ENCODE measurements around the gene ATP6V1F. TPM values are rescaled to one million over a fixed set of nuclear protein-coding genes. Genes with fewer than 3 reads are reported as not detected.

The ATP6V1F gene
- total RNA-seq, 2 donors from 2014 or later = 115 to 145 TPM

GRCh38 chr7:128874140-128875031 is 11.7 kb downstream of the ATP6V1F start:
- H3K36me3 Mint-ChIP-seq = no peaks in the 10 kb centered on the region
- no peaks in the 10 kb centered on the region for H3K9me3 Mint-ChIP-seq
- peaks cover 0 to 6% of the 10 kb centered on the region in 2 donors for H3K4me1 Mint-ChIP-seq (ENCODE audit: low read depth in 2 of 2)
- H3K4me3 Mint-ChIP-seq = no peak overlapping the region
- DNase-seq (ENCODE audit: low spot score) = no peak
- ATAC-seq = no peak
- H3K27ac Mint-ChIP-seq = no peak overlapping the region
- H3K27me3 Mint-ChIP-seq = no peaks in the 10 kb centered on the region

- no peak for DNase-seq (ENCODE audit: low spot score)
- Mint-ChIP-seq H3K4me1 (ENCODE audit: low read depth in 2 of 2) (peaks cover 0 to under 1% of the 10 kb centered on the region in 2 donors), H3K27me3 (no peaks in the 10 kb centered on the region), H3K36me3 (no peaks in the 10 kb centered on the region), H3K4me3 (no peak overlapping the region), H3K9me3 (no peaks in the 10 kb centered on the region), H3K27ac (no peak overlapping the region)
- no peak for ATAC-seq
These were observed 12.9 kb downstream of the ATP6V1F start for GRCh38 chr7:128875523-128875948.

GRCh38 chr7:128876127-128876526 is 13.5 kb downstream of the ATP6V1F start:
- Mint-ChIP-seq H3K27me3 (no peaks in the 10 kb centered on the region), H3K9me3 (no peaks in the 10 kb centered on the region), H3K4me1 (ENCODE audit: low read depth in 2 of 2) (no peaks in the 10 kb centered on the region), H3K36me3 (no peaks in the 10 kb centered on the region), H3K27ac (no peak overlapping the region), H3K4me3 (no peak overlapping the region)
- no peak for DNase-seq (ENCODE audit: low spot score)
- ATAC-seq = no peak

GRCh38 chr7:128876586-128876977 is 13.9 kb downstream of the ATP6V1F start:
- no peaks in the 10 kb centered on the region for H3K27me3 Mint-ChIP-seq
- DNase-seq (ENCODE audit: low spot score) (no peak), ATAC-seq (no peak)
- no peaks in the 10 kb centered on the region for H3K36me3 Mint-ChIP-seq
- no peak overlapping the region for H3K27ac Mint-ChIP-seq
- no peak overlapping the region for H3K4me3 Mint-ChIP-seq
- H3K9me3 Mint-ChIP-seq = no peaks in the 10 kb centered on the region
- H3K4me1 Mint-ChIP-seq (ENCODE audit: low read depth in 2 of 2) = no peaks in the 10 kb centered on the region

GRCh38 chr7:128876978-128877755 is 14.5 kb downstream of the ATP6V1F start:
- no peaks in the 10 kb centered on the region for H3K27me3 Mint-ChIP-seq
- H3K36me3 Mint-ChIP-seq = no peaks in the 10 kb centered on the region
- DNase-seq (ENCODE audit: low spot score) = no peak
- H3K9me3 Mint-ChIP-seq = no peaks in the 10 kb centered on the region
- H3K27ac Mint-ChIP-seq = no peak overlapping the region
- no peak overlapping the region for H3K4me3 Mint-ChIP-seq
- H3K4me1 Mint-ChIP-seq (ENCODE audit: low read depth in 2 of 2) = no peaks in the 10 kb centered on the region
- no peak for ATAC-seq

- Mint-ChIP-seq H3K9me3 (no peaks in the 10 kb centered on the region), H3K4me3 (no peak overlapping the region), H3K36me3 (no peaks in the 10 kb centered on the region), H3K27ac (no peak overlapping the region), H3K4me1 (ENCODE audit: low read depth in 2 of 2) (no peaks in the 10 kb centered on the region), H3K27me3 (no peaks in the 10 kb centered on the region)
- ATAC-seq (no peak), DNase-seq (ENCODE audit: low spot score) (no peak)
These were observed 15.1 kb downstream of the ATP6V1F start for GRCh38 chr7:128877756-128878120.

GRCh38 chr7:128878226-128879105 is 15.8 kb downstream of the ATP6V1F start:
- Mint-ChIP-seq H3K36me3 (no peaks in the 10 kb centered on the region), H3K9me3 (no peaks in the 10 kb centered on the region), H3K27ac (no peak overlapping the region), H3K27me3 (no peaks in the 10 kb centered on the region), H3K4me1 (ENCODE audit: low read depth in 2 of 2) (no peaks in the 10 kb centered on the region), H3K4me3 (no peak overlapping the region)
- DNase-seq (ENCODE audit: low spot score) = no peak
- ATAC-seq = no peak

GRCh38 chr7:128879461-128879938 is 16.8 kb downstream of the ATP6V1F start:
- Mint-ChIP-seq H3K4me1 (ENCODE audit: low read depth in 2 of 2) (no peaks in the 10 kb centered on the region), H3K4me3 (no peak overlapping the region), H3K36me3 (no peaks in the 10 kb centered on the region), H3K9me3 (no peaks in the 10 kb centered on the region), H3K27ac (no peak overlapping the region), H3K27me3 (no peaks in the 10 kb centered on the region)
- DNase-seq (ENCODE audit: low spot score) (no peak), ATAC-seq (no peak)

GRCh38 chr7:128879939-128880746 is 17.5 kb downstream of the ATP6V1F start:
- H3K4me1 Mint-ChIP-seq (ENCODE audit: low read depth in 2 of 2) = no peaks in the 10 kb centered on the region
- no peaks in the 10 kb centered on the region for H3K27me3 Mint-ChIP-seq
- H3K36me3 Mint-ChIP-seq = no peaks in the 10 kb centered on the region
- H3K9me3 Mint-ChIP-seq = no peaks in the 10 kb centered on the region
- peak in 1 of 2 donors; percentile 41 for ATAC-seq
- DNase-seq (ENCODE audit: low spot score) = no peak
- H3K4me3 Mint-ChIP-seq = no peak overlapping the region
- no peak overlapping the region for H3K27ac Mint-ChIP-seq

- Mint-ChIP-seq H3K27me3 (peaks cover 0 to 3% of the 10 kb centered on the region in 2 donors), H3K36me3 (no peaks in the 10 kb centered on the region), H3K27ac (no peak overlapping the region), H3K9me3 (no peaks in the 10 kb centered on the region), H3K4me1 (ENCODE audit: low read depth in 2 of 2) (no peaks in the 10 kb centered on the region), H3K4me3 (no peak overlapping the region)
- ATAC-seq = no peak
- no peak for DNase-seq (ENCODE audit: low spot score)
These were observed 18.3 kb downstream of the ATP6V1F start for GRCh38 chr7:128880791-128881457.

- DNase-seq (ENCODE audit: low spot score) (no peak), ATAC-seq (no peak)
- H3K4me3 Mint-ChIP-seq = no peak overlapping the region
- no peaks in the 10 kb centered on the region for H3K36me3 Mint-ChIP-seq
- peaks cover 0 to 3% of the 10 kb centered on the region in 2 donors for H3K27me3 Mint-ChIP-seq
- no peaks in the 10 kb centered on the region for H3K9me3 Mint-ChIP-seq
- no peak overlapping the region for H3K27ac Mint-ChIP-seq
- no peaks in the 10 kb centered on the region for H3K4me1 Mint-ChIP-seq (ENCODE audit: low read depth in 2 of 2)
These were observed 18.9 kb downstream of the ATP6V1F start for GRCh38 chr7:128881458-128882125.

- H3K36me3 Mint-ChIP-seq = no peaks in the 10 kb centered on the region
- ATAC-seq (no peak), DNase-seq (ENCODE audit: low spot score) (no peak)
- peaks cover 0 to 3% of the 10 kb centered on the region in 2 donors for H3K27me3 Mint-ChIP-seq
- H3K4me1 Mint-ChIP-seq (ENCODE audit: low read depth in 2 of 2) = no peaks in the 10 kb centered on the region
- H3K9me3 Mint-ChIP-seq = no peaks in the 10 kb centered on the region
- no peak overlapping the region for H3K27ac Mint-ChIP-seq
- H3K4me3 Mint-ChIP-seq = no peak overlapping the region
These were observed 19.5 kb downstream of the ATP6V1F start for GRCh38 chr7:128882134-128882533.

Measured in natural killer cell treated with Interleukin-12 subunit alpha and Interleukin-12 subunit beta and Interleukin-15 and Interleukin-18, amount 100 ng/mL, for 72 hours (primary cell).